GM12878 (cell line): Measurements from ENCODE around the gene PPP1R12A. TPM values are rescaled to one million over a fixed set of nuclear protein-coding genes. Genes with fewer than 3 reads are reported as not detected.

ENCODE experiments used
- ATAC-seq: fragments of 200-7000 bp; cut with Tn5 transposase; 3 replicates; pipeline ENCODE4 v1.9.1; 2020; ENCODE audit warnings: mild to moderate bottlenecking, moderate library complexity
- BruUV-seq: library from RNA; stranded (reverse); fragments of 400-500 nt; replicated peaks from 2 replicates; lab custom pipeline; 2021; lab: Mats Ljungman, UMichigan
- CTCF ChIA-PET: fragments of 300-600 bp; sonication (Branson Sonifier 250); formaldehyde crosslinking; extraction: SDS; loops from one replicate; lab custom pipeline; 2021; ENCODE audit warnings: inconsistent platforms; lab: Yijun Ruan, JAX
- POLR2A ChIA-PET: fragments of 350-600 bp; formaldehyde crosslinking; extraction: SDS; loops from one replicate; lab custom pipeline; 2021; ENCODE audit warnings: inconsistent platforms; lab: Charles Lee
- RAD21 ChIA-PET: fragments of 300-600 bp; sonication (Branson Sonifier 250); formaldehyde crosslinking; loops from one replicate; lab custom pipeline; 2023; ENCODE audit warnings: antibody characterized with exemption; ENCODE audit not compliant: unreplicated experiment; lab: Charles Lee
- SMC1A ChIA-PET: fragments of 300-600 bp; sonication (Branson Sonifier 250); formaldehyde crosslinking; loops from one replicate; lab custom pipeline; 2023; ENCODE audit not compliant: unreplicated experiment, uncharacterized antibody; lab: Charles Lee
- DNase-seq: peaks from one replicate; pipeline ENCODE4 v3.0.0-alpha.2; 2011; ENCODE audit warnings: low read depth, low spot score
- FAIRE-seq: peaks from 3 replicates; lab custom pipeline; 2011; peaks lifted over from hg19 to GRCh38; lab: Jason Lieb, UNC
- H2AFZ ChIP-seq: 2 replicates; pipeline ENCODE4 v1.6.0; 2011; ENCODE audit warnings: low read depth, low read length, control low read depth; ENCODE audit not compliant: control insufficient read depth
- H3K27ac ChIP-seq: 2 replicates; pipeline ENCODE4 v1.5.1; 2011; ENCODE audit warnings: control low read depth; ENCODE audit not compliant: control insufficient read depth, insufficient read depth
- H3K27me3 ChIP-seq, 2 experiments: replicated peaks in 1 of 2; 2 replicates each; pipeline versions ENCODE4 v1.6.0 to v1.6.1; 2011; ENCODE audit warnings: low read length in 1 of 2; ENCODE audit not compliant: control insufficient read depth in 2 of 2, insufficient read depth in 2 of 2
- H3K36me3 ChIP-seq, 2 experiments: 2 replicates each; pipeline ENCODE4 v1.5.1; 2011; ENCODE audit warnings: low read length in 1 of 2; ENCODE audit not compliant: control insufficient read depth in 2 of 2, insufficient read depth in 2 of 2
- H3K4me1 ChIP-seq: 2 replicates; pipeline ENCODE4 v1.6.1; 2011; ENCODE audit warnings: mild to moderate bottlenecking, low read length, moderate library complexity, mixed read lengths; ENCODE audit not compliant: control insufficient read depth, insufficient read depth
- H3K4me2 ChIP-seq: 2 replicates; pipeline ENCODE4 v1.6.0; 2011; ENCODE audit warnings: control low read depth; ENCODE audit not compliant: control insufficient read depth, insufficient read depth
- H3K4me3 ChIP-seq: fragments of 200-600 bp; sonication (generic); 2 replicates; pipeline ENCODE4 v1.5.1; 2016
- H3K79me2 ChIP-seq: 2 replicates; pipeline ENCODE4 v1.6.0; 2011; ENCODE audit warnings: low read length; ENCODE audit not compliant: control insufficient read depth, insufficient read depth
- H3K9ac ChIP-seq: 2 replicates; pipeline ENCODE4 v1.8.0; 2011; ENCODE audit warnings: low read length, control low read depth, mixed read lengths; ENCODE audit not compliant: control insufficient read depth, insufficient read depth
- H3K9me3 ChIP-seq: replicated peaks from 3 replicates; pipeline ENCODE4 v1.5.1; 2011; ENCODE audit warnings: mild to moderate bottlenecking, low read length; ENCODE audit not compliant: control insufficient read depth, insufficient read depth
- H4K20me1 ChIP-seq: 2 replicates; pipeline ENCODE4 v1.6.0; 2011; ENCODE audit not compliant: control insufficient read depth, insufficient read depth
- ATF7 ChIP-seq: fragments of 450-650 bp; IDR thresholded peaks from 2 replicates; pipeline ENCODE4 v1.6.1; 2016; ENCODE audit warnings: low read depth, mild to moderate bottlenecking
- BHLHE40 ChIP-seq, 2 experiments: fragments of 450-650 bp in 1 of 2; IDR thresholded peaks; 2 replicates each; pipeline ENCODE4 v1.6.1; 2011 to 2017; ENCODE audit warnings: low read depth in 2 of 2, borderline replicate concordance in 1 of 2, improper control_type of control experiment in 1 of 2, low read length in 1 of 2, mild to moderate bottlenecking in 1 of 2
- BRCA1 ChIP-seq: IDR thresholded peaks from 2 replicates; pipeline ENCODE4 v1.6.1; 2011; ENCODE audit warnings: low read depth, low read length, improper control_type of control experiment
- CBX3 ChIP-seq: fragments of 200-600 bp; sonication (generic); IDR thresholded peaks from 2 replicates; pipeline ENCODE4 v1.6.1; 2016; ENCODE audit warnings: low read depth, borderline replicate concordance
- CHD1 ChIP-seq: IDR thresholded peaks from 2 replicates; pipeline ENCODE4 v1.6.1; 2012; ENCODE audit warnings: low read depth, low read length, improper control_type of control experiment
- CREB1 ChIP-seq: IDR thresholded peaks from 2 replicates; pipeline ENCODE4 v1.6.1; 2012; ENCODE audit warnings: low read depth, mild to moderate bottlenecking, inconsistent platforms
- EGR1 ChIP-seq, 2 experiments: IDR thresholded peaks; 1 replicate in 1 of 2; 2 replicates in 1 of 2; pipeline ENCODE4 v1.6.1; 2011 to 2012; ENCODE audit warnings: low read depth in 2 of 2, low read length in 2 of 2, borderline replicate concordance in 1 of 2, mild to moderate bottlenecking in 1 of 2, moderate library complexity in 1 of 2
- KAT2A ChIP-seq: conservative IDR thresholded peaks from 2 replicates; pipeline ENCODE4 v1.6.1; 2011; ENCODE audit warnings: low read depth, low read length; ENCODE audit not compliant: control insufficient read depth
- KDM1A ChIP-seq: fragments of 200-600 bp; sonication (generic); IDR thresholded peaks from 2 replicates; pipeline ENCODE4 v1.6.1; 2016; ENCODE audit warnings: borderline replicate concordance
- MEF2B ChIP-seq: fragments of 450-650 bp; IDR thresholded peaks from 2 replicates; pipeline ENCODE4 v1.6.1; 2018; ENCODE audit warnings: mild to moderate bottlenecking, moderate library complexity; ENCODE audit not compliant: partially characterized antibody, poor library complexity, severe bottlenecking
- MTA2 ChIP-seq: fragments of 450-650 bp; IDR thresholded peaks from 2 replicates; pipeline ENCODE4 v1.6.1; 2016; ENCODE audit warnings: low read depth, mild to moderate bottlenecking, moderate library complexity
- NFYB ChIP-seq: IDR thresholded peaks from 2 replicates; pipeline ENCODE4 v1.6.1; 2011; ENCODE audit warnings: low read depth, mild to moderate bottlenecking, low read length, improper control_type of control experiment, moderate library complexity; ENCODE audit not compliant: insufficient read depth
- NR2C2 ChIP-seq: IDR thresholded peaks from 2 replicates; pipeline ENCODE4 v1.6.1; 2011; ENCODE audit warnings: borderline replicate concordance, low read depth; ENCODE audit not compliant: control insufficient read depth, insufficient read length
- POU2F2 ChIP-seq: IDR thresholded peaks from 3 replicates; pipeline ENCODE4 v1.6.1; 2011; ENCODE audit warnings: low read depth, mild to moderate bottlenecking, low read length, borderline replicate concordance
- RAD51 ChIP-seq: fragments of 450-650 bp; IDR thresholded peaks from 2 replicates; pipeline ENCODE4 v1.6.1; 2016; ENCODE audit warnings: moderate library complexity, mild to moderate bottlenecking, inconsistent platforms
- RB1 ChIP-seq: fragments of 450-650 bp; formaldehyde crosslinking; IDR thresholded peaks from 2 replicates; pipeline ENCODE4 v1.6.1; 2017; ENCODE audit warnings: mild to moderate bottlenecking, borderline replicate concordance
- RCOR1 ChIP-seq: conservative IDR thresholded peaks from 2 replicates; pipeline ENCODE4 v1.6.1; 2012; ENCODE audit warnings: low read depth, low read length, improper control_type of control experiment
- RUNX3 ChIP-seq: IDR thresholded peaks from 2 replicates; pipeline ENCODE4 v1.6.1; 2012; ENCODE audit warnings: low read length, inconsistent platforms
- SMAD5 ChIP-seq: IDR thresholded peaks from 2 replicates; pipeline ENCODE4 v1.6.1; 2016; ENCODE audit warnings: antibody characterized with exemption, low read depth
- SMARCA5 ChIP-seq: fragments of 450-650 bp; IDR thresholded peaks from 2 replicates; pipeline ENCODE4 v1.6.1; 2017; ENCODE audit warnings: mild to moderate bottlenecking
- SMC3 ChIP-seq: IDR thresholded peaks from 2 replicates; pipeline ENCODE4 v1.6.1; 2011; ENCODE audit warnings: low read length, improper control_type of control experiment, borderline replicate concordance
- TBL1XR1 ChIP-seq: IDR thresholded peaks from 2 replicates; pipeline ENCODE4 v1.6.1; 2012; ENCODE audit warnings: low read depth, low read length, improper control_type of control experiment
- YBX1 ChIP-seq: fragments of 450-650 bp; IDR thresholded peaks from 2 replicates; pipeline ENCODE4 v1.6.1; 2016; ENCODE audit warnings: antibody characterized with exemption
- WGBS: methylation state at CpG from one replicate; pipeline ENCODE4 v1.1.6; 2016; ENCODE audit warnings: low lambda C conversion rate; ENCODE audit not compliant: insufficient replicate concordance, insufficient coverage; ENCODE audit errors: missing lambda C conversion rate; 5-methylcytosine and 5-hydroxymethylcytosine counted together
- in situ Hi-C: fragments of 300-500 bp; cut with MboI; formaldehyde crosslinking; loops from 9 replicates; pipeline ENCODE4 v1.14.3; 2018; ENCODE audit warnings: mixed read lengths
- intact Hi-C: fragments of 100-400 bp; cut with micrococcal nuclease; formaldehyde crosslinking; loops from one replicate; pipeline ENCODE4 v1.14.2; 2022; ENCODE audit not compliant: unreplicated experiment
- polyA plus RNA-seq, 11 experiments: library from polyadenylated mRNA; depleted of rRNA in 4 of 11; unstranded in 6 of 11; stranded (reverse) in 5 of 11; fragments of >200 nt; fragmentation: Nextera tagmentation in 4 of 11; fragmentation: Illumina TruSeq in 1 of 11; extraction: Ambion mirVana in 4 of 11; extraction: Trizol in 1 of 11; gene quantifications; 1 replicate in 1 of 11; 2 replicates in 10 of 11; pipeline versions ENCODE4 v1.2.1 to v1.2.3, GENCODE V29; 2011 to 2016; ENCODE audit warnings: inconsistent platforms in 2 of 11, missing spikeins in 2 of 11, low read depth in 1 of 11
- total RNA-seq, 4 experiments: library from RNA; depleted of rRNA in 3 of 4; stranded (reverse); fragments of >200 nt in 3 of 4; fragmentation: Illumina TruSeq in 1 of 4; extraction: Trizol in 1 of 4; gene quantifications; 2 replicates each; pipeline versions ENCODE4 v1.2.1 to v1.2.3, GENCODE V29; 2013 to 2021
- TF ChIP-seq, protein P1 (sequence below): fragments of 450-650 bp; formaldehyde crosslinking; IDR thresholded peaks from 2 replicates; pipeline ENCODE4 v1.4.0; 2020; ENCODE audit warnings: mild to moderate bottlenecking, moderate library complexity
- TF ChIP-seq, protein P2 (sequence below): IDR thresholded peaks from 2 replicates; pipeline ENCODE4 v1.6.1; 2011; ENCODE audit warnings: low read depth, mild to moderate bottlenecking, low read length, moderate library complexity, borderline replicate concordance; ENCODE audit errors: extremely low read depth

The PPP1R12A gene
- total and polyA plus RNA-seq, 10 of the 15 experiments (the other 5 are each of a cell fraction or from before 2014, with no cell fraction given), result 22.8 to 134 (median 51.4) TPM

DNA sequence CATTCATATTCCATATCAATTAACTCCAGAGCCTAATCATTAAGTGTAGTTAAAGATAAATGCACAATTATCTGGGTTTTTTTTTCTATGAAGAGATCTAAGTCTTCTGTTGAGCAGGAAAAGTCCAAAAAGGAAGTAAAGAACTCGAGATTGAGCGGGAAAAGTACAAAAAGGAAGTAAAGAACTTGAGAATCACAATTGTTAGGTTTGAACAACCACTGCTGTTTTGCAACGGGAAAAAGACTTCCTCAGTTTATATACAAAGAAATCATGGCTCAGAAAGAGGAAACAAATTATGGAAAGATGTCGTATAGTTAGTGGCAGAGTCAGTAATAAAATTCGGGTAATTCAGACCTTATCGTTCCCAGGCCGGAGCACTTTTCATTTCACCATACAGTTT, 63.3 kb downstream of the PPP1R12A start:
- WGBS, result 97% methylated on average over 7 of the region's 7 CpGs
- in situ Hi-C loops, result no loop called here
- H4K20me1 ChIP-seq, result no peaks in the 10 kb centered on the region

DNA sequence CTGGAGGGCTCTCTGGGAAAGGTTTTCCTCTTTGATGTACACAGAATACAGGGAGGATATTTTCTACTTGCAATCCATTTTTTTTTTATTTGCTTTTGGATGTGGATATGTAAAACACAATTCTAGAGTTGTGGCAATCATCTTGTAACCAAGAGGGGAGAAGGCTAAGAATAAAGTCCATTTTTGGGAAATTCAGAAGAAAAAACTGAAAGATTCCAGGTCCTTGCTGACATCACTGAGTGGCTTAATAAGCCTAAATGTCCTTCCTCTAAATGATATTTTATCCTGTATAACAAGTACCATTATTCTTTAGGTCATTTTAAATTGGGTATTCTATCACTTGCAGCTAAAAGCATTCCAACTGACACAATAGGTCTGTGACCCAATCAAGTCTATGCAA, 64.0 kb downstream of the PPP1R12A start:
- H2AFZ ChIP-seq, result no peak overlapping the region
- H3K27ac ChIP-seq, result no peak overlapping the region
- peaks cover 0 to 15% of the 10 kb centered on the region in 2 experiments; a peak in 2 of 4 replicates for H3K36me3 ChIP-seq
- no peaks in the 10 kb centered on the region for H4K20me1 ChIP-seq
- ChIA-PET POLR2A (no interaction called here), RAD21 (no interaction called here), CTCF (no interaction called here), SMC1A (interaction anchor here (0.6 to 0.7 kb wide), 2 partner anchors 11 to 21 kb away, joined by 3 read pairs; no protein-coding TSS in a partner anchor)
- no peak overlapping the region for H3K4me3 ChIP-seq
- no peak overlapping the region for H3K9ac ChIP-seq
- BruUV-seq, result no TSS peak
- no peaks in the 10 kb centered on the region for H3K27me3 ChIP-seq
- FAIRE-seq, result no peak
- intact Hi-C loops (no loop called here), in situ Hi-C loops (no loop called here)
- H3K4me2 ChIP-seq, result no peak overlapping the region
- H3K79me2 ChIP-seq, result peaks cover 5% of the 10 kb centered on the region
- H3K9me3 ChIP-seq, result peaks cover 4% of the 10 kb centered on the region; the same call in 1 of the 3 replicates
- no peak for ATAC-seq
- no peaks in the 10 kb centered on the region for H3K4me1 ChIP-seq
- no peak for DNase-seq
- TF ChIP-seq, protein P1, sequence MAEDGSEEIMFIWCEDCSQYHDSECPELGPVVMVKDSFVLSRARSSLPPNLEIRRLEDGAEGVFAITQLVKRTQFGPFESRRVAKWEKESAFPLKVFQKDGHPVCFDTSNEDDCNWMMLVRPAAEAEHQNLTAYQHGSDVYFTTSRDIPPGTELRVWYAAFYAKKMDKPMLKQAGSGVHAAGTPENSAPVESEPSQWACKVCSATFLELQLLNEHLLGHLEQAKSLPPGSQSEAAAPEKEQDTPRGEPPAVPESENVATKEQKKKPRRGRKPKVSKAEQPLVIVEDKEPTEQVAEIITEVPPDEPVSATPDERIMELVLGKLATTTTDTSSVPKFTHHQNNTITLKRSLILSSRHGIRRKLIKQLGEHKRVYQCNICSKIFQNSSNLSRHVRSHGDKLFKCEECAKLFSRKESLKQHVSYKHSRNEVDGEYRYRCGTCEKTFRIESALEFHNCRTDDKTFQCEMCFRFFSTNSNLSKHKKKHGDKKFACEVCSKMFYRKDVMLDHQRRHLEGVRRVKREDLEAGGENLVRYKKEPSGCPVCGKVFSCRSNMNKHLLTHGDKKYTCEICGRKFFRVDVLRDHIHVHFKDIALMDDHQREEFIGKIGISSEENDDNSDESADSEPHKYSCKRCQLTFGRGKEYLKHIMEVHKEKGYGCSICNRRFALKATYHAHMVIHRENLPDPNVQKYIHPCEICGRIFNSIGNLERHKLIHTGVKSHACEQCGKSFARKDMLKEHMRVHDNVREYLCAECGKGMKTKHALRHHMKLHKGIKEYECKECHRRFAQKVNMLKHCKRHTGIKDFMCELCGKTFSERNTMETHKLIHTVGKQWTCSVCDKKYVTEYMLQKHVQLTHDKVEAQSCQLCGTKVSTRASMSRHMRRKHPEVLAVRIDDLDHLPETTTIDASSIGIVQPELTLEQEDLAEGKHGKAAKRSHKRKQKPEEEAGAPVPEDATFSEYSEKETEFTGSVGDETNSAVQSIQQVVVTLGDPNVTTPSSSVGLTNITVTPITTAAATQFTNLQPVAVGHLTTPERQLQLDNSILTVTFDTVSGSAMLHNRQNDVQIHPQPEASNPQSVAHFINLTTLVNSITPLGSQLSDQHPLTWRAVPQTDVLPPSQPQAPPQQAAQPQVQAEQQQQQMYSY (CRISPR knock-in tag), result no peak
- TF ChIP-seq BHLHE40 (IDR thresholded peaks at IDR 0.05; ENCODE audit: borderline replicate concordance in 1 of 2, low read depth in 2 of 2, low read length in 1 of 2), result no peak
- TF ChIP-seq SMC3, result no peak
- TF ChIP-seq, protein P2, sequence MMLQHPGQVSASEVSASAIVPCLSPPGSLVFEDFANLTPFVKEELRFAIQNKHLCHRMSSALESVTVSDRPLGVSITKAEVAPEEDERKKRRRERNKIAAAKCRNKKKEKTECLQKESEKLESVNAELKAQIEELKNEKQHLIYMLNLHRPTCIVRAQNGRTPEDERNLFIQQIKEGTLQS, result no peak
- no peak for TF ChIP-seq RCOR1
- TF ChIP-seq POU2F2, result no peak

More for the DNA sequence above, 63.3 kb downstream of the PPP1R12A start:
- TF ChIP-seq NR2C2 (no peak), ATF7 (no peak), KAT2A (no peak), SMAD5 (no peak), RUNX3 (no peak), NFYB (no peak), RAD51 (no peak), MTA2 (no peak), CREB1 (no peak), RB1 (no peak), MEF2B (no peak), SMARCA5 (no peak), YBX1 (no peak), CHD1 (no peak), CBX3 (no peak), KDM1A (no peak), TBL1XR1 (no peak), POU2F2 (no peak), BRCA1 (no peak), EGR1 (IDR thresholded peaks at IDR 0.05; ENCODE audit: borderline replicate concordance in 1 of 2, low read depth in 2 of 2, low read length in 2 of 2) (no peak)
- Histone ChIP-seq H3K9me3 (peaks cover 4% of the 10 kb centered on the region; the same call in 1 of the 3 replicates), H3K36me3 (peaks cover 0 to 15% of the 10 kb centered on the region in 2 experiments; a peak in 2 of 4 replicates), H3K9ac (no peak overlapping the region), H2AFZ (no peak overlapping the region), H3K4me2 (no peak overlapping the region), H3K27me3 (no peaks in the 10 kb centered on the region), H3K27ac (no peak overlapping the region), H3K4me3 (no peak overlapping the region), H3K4me1 (no peaks in the 10 kb centered on the region), H3K79me2 (peaks cover 6% of the 10 kb centered on the region)
- no peak for DNase-seq
- ChIA-PET CTCF (no interaction called here), SMC1A (no interaction called here), RAD21 (no interaction called here), POLR2A (no interaction called here)
- FAIRE-seq, result no peak
- intact Hi-C loops, result no loop called here
- ATAC-seq, result no peak
- no TSS peak for BruUV-seq
